ENCODE results near the gene B3GALT5.

DNA sequence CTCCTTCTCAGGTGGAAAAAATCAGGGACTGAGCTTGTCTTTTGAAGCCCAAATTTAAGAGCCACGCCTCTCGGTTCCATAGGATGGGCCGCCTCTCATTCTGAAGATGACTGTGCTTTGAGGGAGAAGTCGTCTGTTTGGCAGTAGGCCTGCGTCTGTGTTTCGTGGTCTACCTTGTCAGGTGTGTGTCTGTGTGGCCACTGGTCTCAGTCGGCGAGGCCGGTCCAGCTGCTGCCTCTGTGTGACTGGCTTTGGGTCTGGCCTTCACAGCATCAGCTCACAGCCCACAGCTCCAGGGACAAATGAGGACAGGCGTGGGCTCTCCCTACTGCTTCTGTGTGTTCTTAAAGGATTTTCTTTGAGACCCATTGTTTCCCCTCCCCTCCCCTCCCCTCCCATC is 50.3 kb downstream of the B3GALT5 start:
- TF ChIP-seq, protein P1, sequence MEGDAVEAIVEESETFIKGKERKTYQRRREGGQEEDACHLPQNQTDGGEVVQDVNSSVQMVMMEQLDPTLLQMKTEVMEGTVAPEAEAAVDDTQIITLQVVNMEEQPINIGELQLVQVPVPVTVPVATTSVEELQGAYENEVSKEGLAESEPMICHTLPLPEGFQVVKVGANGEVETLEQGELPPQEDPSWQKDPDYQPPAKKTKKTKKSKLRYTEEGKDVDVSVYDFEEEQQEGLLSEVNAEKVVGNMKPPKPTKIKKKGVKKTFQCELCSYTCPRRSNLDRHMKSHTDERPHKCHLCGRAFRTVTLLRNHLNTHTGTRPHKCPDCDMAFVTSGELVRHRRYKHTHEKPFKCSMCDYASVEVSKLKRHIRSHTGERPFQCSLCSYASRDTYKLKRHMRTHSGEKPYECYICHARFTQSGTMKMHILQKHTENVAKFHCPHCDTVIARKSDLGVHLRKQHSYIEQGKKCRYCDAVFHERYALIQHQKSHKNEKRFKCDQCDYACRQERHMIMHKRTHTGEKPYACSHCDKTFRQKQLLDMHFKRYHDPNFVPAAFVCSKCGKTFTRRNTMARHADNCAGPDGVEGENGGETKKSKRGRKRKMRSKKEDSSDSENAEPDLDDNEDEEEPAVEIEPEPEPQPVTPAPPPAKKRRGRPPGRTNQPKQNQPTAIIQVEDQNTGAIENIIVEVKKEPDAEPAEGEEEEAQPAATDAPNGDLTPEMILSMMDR (IDR thresholded peaks at IDR 0.05), result no peak
- TF ChIP-seq ZFX (IDR thresholded peaks at IDR 0.05; ENCODE audit: borderline replicate concordance), result no peak
